Erythroblast (primary cell): ENCODE results near the gene FTO.

ENCODE experiments used
- DNase-seq, 2 experiments: peaks; one replicate each; lab custom pipeline; 2025; lab: John Stamatoyannopoulos, UW
- GATA1 ChIP-seq: IDR thresholded peaks from 2 replicates; pipeline ENCODE4 v1.6.1; 2011; ENCODE audit warnings: low read depth, mild to moderate bottlenecking, control low read depth, low read length, moderate library complexity
- POLR2A ChIP-seq: IDR thresholded peaks from 2 replicates; pipeline ENCODE4 v1.6.1; 2011; ENCODE audit warnings: mild to moderate bottlenecking, low read length

The FTO gene

DNA sequence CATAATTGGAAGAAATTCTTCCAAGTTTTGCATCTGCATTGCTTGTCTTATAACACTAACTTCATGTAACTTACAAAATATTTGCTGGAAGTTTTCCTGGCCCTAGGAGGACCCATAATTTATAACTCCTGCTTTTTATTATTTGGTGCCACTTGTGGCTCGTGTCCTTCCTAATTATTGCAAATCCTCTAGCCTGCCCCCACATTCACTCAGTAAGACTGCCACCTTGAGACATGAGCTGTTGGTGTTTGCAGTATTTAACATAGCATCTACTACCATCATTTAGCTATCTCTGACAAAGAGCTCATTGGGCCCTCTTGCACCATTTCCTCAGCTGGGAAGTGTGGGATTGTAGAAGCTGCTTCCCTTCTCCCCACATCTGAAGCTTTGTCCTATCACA lies 49.5 kb downstream of the FTO start:
- DNase-seq: no peak
- TF ChIP-seq POLR2A: no peak
- TF ChIP-seq GATA1: no peak

DNA sequence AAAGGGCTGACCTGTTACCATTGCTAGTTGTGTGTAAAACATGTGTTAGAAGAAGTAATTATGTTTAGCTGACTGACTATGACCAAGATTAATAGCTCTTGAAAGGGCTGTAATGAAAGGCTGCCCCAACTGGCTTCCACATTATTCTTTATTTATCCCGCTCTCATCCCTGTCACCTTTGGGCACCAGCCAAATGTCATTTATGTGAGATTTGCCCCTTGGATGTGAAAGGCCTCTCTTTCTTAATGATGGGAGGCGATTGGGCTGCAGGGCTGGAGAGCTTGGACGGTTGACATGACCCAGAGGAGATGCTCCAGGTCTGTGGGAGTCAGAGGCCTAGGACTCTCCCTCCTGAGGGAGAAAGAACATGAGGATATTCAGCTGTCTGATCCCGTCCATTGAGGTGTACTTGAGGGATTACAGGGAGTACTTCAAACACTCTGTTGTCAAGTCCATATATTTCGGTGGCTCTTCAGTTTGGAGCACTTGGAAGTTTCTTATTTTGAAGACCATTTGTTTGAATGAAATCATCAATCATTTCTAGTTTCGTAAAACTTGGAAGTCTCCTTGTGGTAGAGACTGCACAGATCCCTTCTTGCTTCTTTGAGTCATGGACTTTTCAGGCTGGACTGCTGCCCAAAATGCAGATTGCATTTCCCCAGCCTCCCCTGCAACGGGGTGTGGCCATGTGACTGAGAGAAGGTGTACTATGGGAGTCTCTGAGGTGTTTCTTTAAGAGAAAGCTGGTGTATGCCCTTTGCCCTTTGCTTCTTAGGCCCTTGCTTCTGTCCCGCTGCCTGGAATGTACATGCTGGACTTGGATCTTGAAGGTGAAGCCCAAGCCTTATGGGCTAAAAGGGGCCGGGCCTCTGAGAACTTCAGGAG lies 51.3 kb downstream of the FTO start:
- no peak for DNase-seq
- TF ChIP-seq GATA1 (no peak), POLR2A (no peak)

DNA sequence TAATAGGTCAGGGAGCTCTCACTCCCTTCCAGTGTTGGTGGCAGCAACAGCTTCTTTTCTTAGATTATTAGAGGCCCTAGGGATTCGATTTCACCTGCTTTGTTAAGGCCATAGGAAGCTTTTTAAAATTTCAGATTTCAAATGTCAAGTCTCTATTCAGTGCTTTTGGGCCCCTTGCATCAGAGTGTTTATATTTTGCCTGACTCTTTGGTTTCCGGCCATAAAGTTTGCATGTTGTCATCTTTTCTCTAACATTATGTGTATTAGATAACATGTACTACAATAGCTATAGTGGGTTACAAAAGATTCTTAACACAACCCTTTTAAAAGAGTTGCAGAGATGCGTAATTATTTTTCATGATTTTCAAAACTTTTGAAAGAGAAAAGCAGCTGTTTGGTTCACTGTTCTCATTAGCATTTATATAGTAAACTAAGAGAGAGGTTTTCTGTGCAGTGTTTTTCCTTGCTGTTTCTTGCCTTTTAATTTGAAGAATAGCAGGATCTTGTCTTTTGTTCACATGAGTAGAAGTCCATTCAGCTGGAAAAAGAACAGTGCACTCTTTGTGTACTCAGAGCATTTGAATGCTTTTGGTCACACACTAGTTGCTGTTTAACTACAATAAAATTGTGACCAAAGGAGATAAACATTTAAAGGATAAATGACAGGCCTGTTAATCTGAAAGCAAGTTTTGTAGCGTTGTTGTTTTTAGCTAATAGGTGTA lies 52.5 kb downstream of the FTO start:
- DNase-seq: no peak
- no peak for TF ChIP-seq POLR2A
- no peak for TF ChIP-seq GATA1

DNA sequence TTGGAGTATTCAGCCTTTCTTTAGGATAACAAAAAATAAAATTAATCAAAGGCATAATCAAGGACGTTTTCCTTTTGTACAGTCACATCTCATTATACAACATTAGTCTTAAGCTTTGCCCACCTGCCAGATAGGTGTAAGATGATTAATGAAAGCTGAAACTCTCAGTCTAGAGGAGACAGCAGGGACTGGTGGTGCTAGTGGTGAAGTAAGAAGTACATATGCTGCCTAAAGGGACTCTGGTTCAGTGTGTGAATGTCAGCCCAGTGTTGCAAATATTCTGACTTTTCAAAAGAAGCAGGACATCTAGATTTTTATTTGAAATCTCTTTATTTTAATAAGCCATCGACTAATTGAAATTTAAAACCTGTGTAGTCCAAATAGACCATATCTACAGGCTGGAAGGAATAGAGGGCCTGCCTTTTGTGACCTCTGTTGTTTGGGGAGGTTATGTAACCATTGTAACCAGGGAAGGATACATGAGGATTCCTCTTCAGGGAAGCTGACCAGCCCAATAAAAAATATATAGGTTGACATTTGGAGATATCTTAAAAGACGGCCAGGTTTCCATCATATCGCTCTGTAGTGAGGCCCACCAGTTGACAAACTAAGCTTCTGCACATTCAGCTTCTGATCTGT lies 54.1 kb downstream of the FTO start:
- TF ChIP-seq GATA1 (no peak), POLR2A (no peak)
- no peak for DNase-seq

DNA sequence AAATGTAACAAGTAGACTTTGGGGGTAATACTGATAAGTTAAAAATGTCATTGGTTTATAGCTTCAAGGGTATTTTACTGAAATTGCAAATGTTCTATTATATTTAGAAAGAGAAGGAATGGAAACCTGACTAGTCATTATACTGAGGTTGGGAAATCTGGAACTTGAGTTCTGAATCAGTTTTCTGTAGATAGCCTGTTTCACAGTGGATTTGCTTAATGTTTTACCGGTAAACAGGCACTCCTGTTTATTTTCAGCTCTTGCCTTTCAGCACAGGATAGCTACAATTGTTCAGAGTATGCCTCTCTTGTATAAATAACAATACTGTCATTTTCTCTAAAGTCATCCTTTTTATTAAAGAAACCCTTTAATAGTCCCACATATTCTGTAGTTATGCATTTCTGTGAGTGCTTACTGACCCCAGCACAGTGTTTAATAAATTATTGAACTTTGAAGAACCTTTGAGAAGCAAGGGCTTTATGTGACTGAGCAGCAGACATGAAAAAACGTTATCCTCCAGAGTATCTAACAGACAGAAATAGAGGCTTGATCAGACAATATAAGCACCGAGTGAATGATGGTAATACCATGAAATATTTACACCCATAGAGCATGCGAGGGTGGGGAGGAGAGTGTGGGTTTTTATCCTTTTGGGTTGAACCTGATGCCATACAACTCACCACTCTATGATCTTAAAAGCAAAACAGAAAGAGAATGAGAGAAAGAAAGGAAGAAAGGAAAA lies 58.2 kb downstream of the FTO start:
- TF ChIP-seq GATA1: no peak
- TF ChIP-seq POLR2A: no peak
- no peak for DNase-seq

DNA sequence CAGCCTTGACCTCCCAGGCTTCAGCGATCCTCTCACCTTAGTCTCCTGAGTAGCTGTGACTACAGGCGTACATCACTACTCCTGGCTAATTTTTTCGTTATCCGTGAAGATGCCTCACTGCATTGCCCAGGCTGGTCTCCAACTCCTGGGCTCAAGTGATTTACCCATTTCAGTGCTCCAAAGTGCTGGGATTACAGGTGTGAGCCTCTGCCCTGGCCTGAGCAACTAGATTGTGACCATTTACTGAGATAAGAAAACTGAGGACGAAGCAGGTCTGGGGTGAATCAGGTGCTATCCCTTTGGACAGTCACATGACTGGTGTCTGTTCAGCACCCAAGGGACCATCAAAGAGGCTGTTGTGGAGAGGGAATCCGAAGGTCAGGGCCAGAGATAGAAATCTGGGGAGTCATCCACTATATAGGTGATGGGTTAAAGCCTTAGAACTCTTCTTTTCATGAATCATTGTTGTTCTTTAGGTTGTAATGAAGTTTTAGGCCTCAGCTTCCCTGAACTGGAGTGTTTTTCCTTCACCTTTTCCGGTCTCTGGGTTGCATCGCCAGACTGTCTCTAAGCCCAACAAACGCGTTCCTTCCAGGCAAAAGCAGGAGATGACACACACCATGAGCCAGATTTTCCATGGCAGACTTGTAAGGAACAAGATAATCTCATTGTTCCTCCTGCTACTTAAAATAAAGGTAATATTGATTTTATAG lies 62.5 kb downstream of the FTO start:
- DNase-seq: no peak
- TF ChIP-seq GATA1: no peak

DNA sequence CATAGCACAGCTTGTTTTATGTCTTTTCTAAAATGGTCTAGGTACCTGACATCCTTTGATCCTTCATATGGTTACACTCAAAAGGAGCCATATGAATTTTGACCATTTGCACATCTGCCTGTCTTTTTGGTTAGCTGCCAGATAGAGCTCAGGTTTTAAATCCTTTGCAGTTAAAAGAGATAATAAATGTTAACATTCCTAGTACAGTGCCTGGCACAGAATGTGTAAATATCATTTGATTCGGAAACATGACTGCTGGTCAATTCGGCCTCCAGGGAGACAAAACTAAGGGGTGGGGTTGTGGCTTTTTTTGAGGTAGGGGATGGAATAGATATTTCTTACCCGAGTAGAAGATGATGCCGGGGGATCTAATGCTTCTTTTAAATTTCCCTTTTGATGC lies 64.2 kb downstream of the FTO start:
- TF ChIP-seq GATA1: no peak
- no peak for TF ChIP-seq POLR2A
- DNase-seq: no peak

DNA sequence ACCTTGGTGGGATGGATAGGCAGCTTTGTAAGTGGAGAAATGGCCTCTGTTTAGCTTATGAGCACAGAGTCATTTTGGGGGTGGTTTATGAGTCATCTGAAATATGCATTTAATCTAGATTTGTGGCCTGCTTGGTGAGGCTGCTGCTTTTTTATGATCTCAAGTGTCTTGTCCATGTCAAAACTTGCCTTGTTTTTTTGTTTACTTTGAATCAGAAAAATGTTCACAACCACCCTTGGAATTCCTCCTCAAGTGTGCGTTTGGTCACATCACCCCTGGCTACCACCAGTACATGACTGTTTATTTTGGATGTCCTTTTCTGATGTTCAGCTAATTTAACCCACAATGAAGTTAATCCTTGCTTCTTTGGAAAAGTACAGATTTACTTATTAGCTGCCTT lies 64.6 kb downstream of the FTO start:
- TF ChIP-seq GATA1 (no peak), POLR2A (no peak)
- DNase-seq: peak in 1 of 2 experiments; percentile 12

DNA sequence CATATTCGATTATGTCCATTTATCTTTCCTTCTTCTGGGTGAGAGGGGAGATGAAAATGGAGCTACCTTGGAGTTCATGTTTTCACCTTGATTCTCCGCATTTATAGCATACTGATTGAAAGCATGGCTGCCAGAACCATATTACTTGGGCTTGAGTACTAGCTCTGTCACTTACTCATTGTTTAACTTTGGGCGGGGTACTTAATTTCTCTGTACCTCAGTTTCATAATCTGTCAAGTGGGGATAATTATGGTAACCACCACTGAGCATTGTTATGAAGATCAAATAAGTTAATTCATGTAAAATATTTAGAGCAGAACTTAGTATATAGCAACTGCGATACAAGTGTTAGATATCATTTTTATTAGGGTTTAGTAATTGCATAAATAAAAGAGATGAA lies 65.2 kb downstream of the FTO start:
- DNase-seq: no peak
- TF ChIP-seq POLR2A (no peak), GATA1 (no peak)

DNA sequence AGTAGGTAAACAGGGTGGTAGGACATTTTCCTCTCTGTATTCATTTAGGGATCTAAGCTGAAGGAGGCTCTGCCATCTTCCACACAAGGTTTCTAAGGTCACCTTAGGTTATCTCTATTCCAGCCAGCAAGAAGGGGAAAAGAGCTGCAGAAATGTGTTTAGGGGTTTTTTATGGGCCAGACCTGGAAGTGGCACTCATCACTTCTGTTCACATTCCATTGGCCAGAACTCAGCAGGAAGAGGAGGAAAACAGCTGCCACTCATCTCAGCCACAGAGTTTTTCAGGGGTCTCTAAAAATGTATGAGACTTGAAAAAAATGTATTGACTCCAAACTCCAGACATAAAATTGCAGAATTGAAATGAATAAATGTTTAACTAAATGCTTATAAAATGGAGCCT lies 65.8 kb downstream of the FTO start:
- TF ChIP-seq GATA1 (no peak), POLR2A (no peak)
- DNase-seq: no peak

DNA sequence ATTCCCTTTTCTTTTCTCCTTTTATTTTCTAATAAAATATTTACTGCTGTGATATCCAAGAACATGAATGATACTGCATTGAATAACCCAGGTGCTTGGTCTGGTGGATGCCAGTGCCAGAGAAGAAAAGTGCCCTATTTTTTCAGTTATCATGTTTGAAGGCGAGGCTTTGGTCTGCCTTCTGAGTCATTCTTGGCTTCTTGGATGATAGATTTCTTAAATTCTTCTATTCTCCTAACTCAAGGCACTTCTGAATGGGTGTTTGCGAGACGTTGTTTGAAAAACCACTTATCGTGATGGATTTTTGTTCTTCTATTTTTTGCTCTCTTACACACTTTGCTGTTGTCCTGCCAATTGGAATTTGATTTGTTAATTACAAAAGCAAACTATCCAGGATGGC lies 66.7 kb downstream of the FTO start:
- DNase-seq: no peak
- TF ChIP-seq GATA1 (no peak), POLR2A (no peak)

DNA sequence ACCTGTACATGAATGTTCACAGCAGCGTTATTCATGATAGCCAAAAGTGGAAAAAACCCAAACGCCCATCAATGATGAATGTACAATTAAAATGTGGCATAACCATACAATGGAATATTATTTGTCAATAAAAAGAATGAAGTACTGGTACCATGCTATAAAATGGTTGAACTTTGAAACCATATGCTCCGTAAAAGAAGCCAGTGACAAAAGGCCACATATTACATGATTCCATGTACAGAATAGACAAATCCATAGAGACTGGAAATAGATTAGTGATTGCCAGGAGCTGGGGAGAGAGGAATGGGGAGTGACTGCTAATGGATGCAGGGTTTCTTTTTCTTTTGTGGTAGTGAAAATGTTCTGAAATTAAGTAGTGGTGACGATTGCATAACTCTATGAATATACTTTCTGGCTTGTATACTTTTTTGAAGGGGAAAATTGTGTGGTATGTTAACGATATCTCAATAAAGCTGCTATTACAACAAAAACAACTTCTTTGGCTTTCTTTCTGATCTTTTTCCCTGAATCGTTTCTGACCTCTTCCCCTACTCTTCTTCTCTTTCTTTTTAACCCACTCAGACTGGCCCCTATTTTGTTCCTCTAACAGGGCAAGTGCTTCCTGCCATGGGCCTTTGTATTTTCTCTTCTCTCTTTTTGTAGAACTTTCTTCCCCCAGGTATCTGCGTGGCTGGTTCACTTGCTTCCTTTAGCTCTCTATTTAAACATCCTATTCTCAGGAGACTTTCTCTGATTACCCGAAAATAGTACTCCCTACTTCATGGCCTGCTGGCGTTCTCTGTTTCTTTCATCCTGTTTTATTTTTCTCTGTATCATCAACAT lies 67.9 kb downstream of the FTO start:
- TF ChIP-seq GATA1 (no peak), POLR2A (no peak)
- DNase-seq: no peak
